Measurements from ENCODE around the gene BRI3. TPM values are rescaled to one million over a fixed set of nuclear protein-coding genes. Genes with fewer than 3 reads are reported as not detected.

The BRI3 gene
- total and polyA plus RNA-seq, 2 of the 8 experiments (the other 6 are each of a cell fraction or from before 2014, with no cell fraction given), result 77.5 to 93.4 TPM

GRCh38 chr7:98249106-98249505, 32.4 kb upstream of the BRI3 start:
- peaks cover 6% of the 10 kb centered on the region for H3K23me2 ChIP-seq (ENCODE audit: low read depth, low read length)
- H2BK12ac ChIP-seq (ENCODE audit: low read depth, low read length), result no peak overlapping the region
- no peak overlapping the region for H2BK15ac ChIP-seq (ENCODE audit: low read length)
- no peak for TF ChIP-seq HDAC2 (IDR thresholded peaks at IDR 0.05; ENCODE audit: borderline replicate concordance in 1 of 2, low read depth in 2 of 2, low read length in 2 of 2)
- H3K9ac ChIP-seq (replicated peaks in 1 of 4; ENCODE audit: extremely low read depth in 1 of 4, low read depth in 3 of 4, low read length in 3 of 4), result no peak overlapping the region
- no peak overlapping the region for H3K4ac ChIP-seq (replicated peaks; ENCODE audit: insufficient read length, low read depth, low read length)
- no peak overlapping the region for H4K91ac ChIP-seq (replicated peaks; ENCODE audit: insufficient read length, low read length)
- H3K79me1 ChIP-seq (ENCODE audit: low read depth, low read length), result no peaks in the 10 kb centered on the region; the same call in 1 of the 2 replicates
- no peak overlapping the region for H4K8ac ChIP-seq (ENCODE audit: extremely low read depth, insufficient read depth, low read length)
- no peak for DNase-seq (ENCODE audit: low read depth in 1 of 2, low spot score in 2 of 2)
- FAIRE-seq, result no peak
- H3K27me3 ChIP-seq (replicated peaks in 1 of 4; ENCODE audit: control insufficient read depth in 3 of 4, extremely low read depth in 1 of 4, insufficient read depth in 3 of 4, low read length in 3 of 4), result no peaks in the 10 kb centered on the region; a peak in 1 of 7 replicates
- no peak overlapping the region for H2BK20ac ChIP-seq (ENCODE audit: low read length)
- no peak overlapping the region for H3K27ac ChIP-seq (ENCODE audit: low read depth, low read length)
- ChIA-PET POLR2A (ENCODE audit: partially characterized antibody) (no interaction called here), CTCF (ENCODE audit: partially characterized antibody) (no interaction called here)
- H3K4me2 ChIP-seq (ENCODE audit: insufficient read depth in 1 of 2, low read depth in 2 of 2, low read length in 2 of 2), result no peak overlapping the region
- H2BK120ac ChIP-seq (replicated peaks; ENCODE audit: low read depth, low read length), result no peak overlapping the region
- no peak overlapping the region for H3K18ac ChIP-seq (ENCODE audit: extremely low read depth, low read length)
- H2AFZ ChIP-seq (ENCODE audit: low read length), result no peak overlapping the region
- no peak overlapping the region for H2BK5ac ChIP-seq (ENCODE audit: low read depth, low read length)
- H3K14ac ChIP-seq (ENCODE audit: insufficient read length), result no peak overlapping the region
- H3K9me3 ChIP-seq (ENCODE audit: insufficient read depth in 2 of 2, low read depth in 1 of 2, low read length in 1 of 2), result no peaks in the 10 kb centered on the region
- H3K4me1 ChIP-seq (replicated peaks in 1 of 4; ENCODE audit: control insufficient read depth in 3 of 4, insufficient read depth in 4 of 4, low read length in 3 of 4), result peaks cover 0 to 14% (median 3%) of the 10 kb centered on the region in 4 experiments; a peak in 4 of 7 replicates
- H2AK5ac ChIP-seq (ENCODE audit: low read depth, low read length), result no peak overlapping the region
- H3K23ac ChIP-seq (ENCODE audit: insufficient read length), result no peak overlapping the region
- WGBS, 2 experiments (ENCODE audit: extremely low coverage in 1 of 2, insufficient coverage in 1 of 2, insufficient read length in 1 of 2, insufficient replicate concordance in 2 of 2, low coverage in 1 of 2, low lambda C conversion rate in 2 of 2, missing lambda C conversion rate in 1 of 2), result 83% methylated on average over 6 of the region's 6 CpGs; no CpG with 5 or more reads in 1 of the 2 experiments
- no peak overlapping the region for H3K56ac ChIP-seq (replicated peaks; ENCODE audit: insufficient read length, low read depth, low read length)
- no peak overlapping the region for H3K4me3 ChIP-seq (ENCODE audit: extremely low read depth in 1 of 4, insufficient read depth in 2 of 4, low read depth in 3 of 4, low read length in 4 of 4)
- H4K20me1 ChIP-seq (replicated peaks in 1 of 2; ENCODE audit: control insufficient read depth in 1 of 2, insufficient read depth in 2 of 2, low read length in 2 of 2), result no peaks in the 10 kb centered on the region
- peaks cover 0 to 7% of the 10 kb centered on the region in 2 experiments; a peak in 1 of 4 replicates for H3K79me2 ChIP-seq (ENCODE audit: control insufficient read depth in 1 of 2, insufficient read depth in 2 of 2, low read length in 2 of 2)
- H4K5ac ChIP-seq (ENCODE audit: insufficient read length, low read depth, low read length), result no peak overlapping the region
- no peaks in the 10 kb centered on the region for H3K36me3 ChIP-seq (ENCODE audit: control insufficient read depth in 2 of 4, insufficient read depth in 4 of 4, low read length in 3 of 4)
